Ramos (cell line): ENCODE results near the gene CD300C.
"Not testable (repeated sequence)": the region's sequence is repeated elsewhere in the genome, so short reads cannot be mapped to it uniquely, and the experiment has no call there.

Experiments
- in situ Hi-C: fragments of 300-500 bp; cut with MboI; formaldehyde crosslinking; loops from one replicate; pipeline ENCODE4 v1.14.3; 2022; ENCODE audit warnings: low sequenced_read_pairs; ENCODE audit not compliant: unreplicated experiment

The CD300C gene

DNA sequence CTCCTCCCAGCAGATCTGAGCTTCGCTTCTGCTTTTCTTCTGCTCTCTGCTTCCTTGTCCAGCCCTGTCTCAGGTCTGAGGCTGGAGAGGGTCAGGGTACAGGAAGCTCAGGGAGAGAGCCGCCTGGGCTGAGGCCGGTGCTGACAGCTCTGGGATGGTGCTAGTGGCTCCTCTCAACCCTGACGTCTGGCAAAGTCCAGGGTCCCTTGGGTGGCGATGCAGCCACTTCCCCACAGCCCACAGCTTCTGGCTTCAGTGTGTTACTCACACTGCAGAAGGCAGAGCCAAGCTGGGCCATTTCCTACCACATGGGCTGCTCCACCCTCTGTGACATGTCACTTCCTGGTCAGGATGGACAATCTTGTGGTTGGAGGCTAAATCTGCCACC lies at the start of gene CD300C:
CD300C (minus strand) TSS at position 273 of the 388 bp plus-strand sequence. CDS start 333 bp downstream, outside the sequence.
- in situ Hi-C loops = no loop called here

- in situ Hi-C loops = no loop called here
Observed at GRCh38 chr17:74595037-74595750, 49.3 kb upstream of the CD300C start.

- in situ Hi-C loops = no loop called here
Observed at GRCh38 chr17:74592087-74592990, 46.4 kb upstream of the CD300C start, which contains the start of gene CD300LD. Gene CD300LD, minus strand, starts transcription at chr17:74592283. Its CDS starts 81 bp downstream, at chr17:74592202.

DNA sequence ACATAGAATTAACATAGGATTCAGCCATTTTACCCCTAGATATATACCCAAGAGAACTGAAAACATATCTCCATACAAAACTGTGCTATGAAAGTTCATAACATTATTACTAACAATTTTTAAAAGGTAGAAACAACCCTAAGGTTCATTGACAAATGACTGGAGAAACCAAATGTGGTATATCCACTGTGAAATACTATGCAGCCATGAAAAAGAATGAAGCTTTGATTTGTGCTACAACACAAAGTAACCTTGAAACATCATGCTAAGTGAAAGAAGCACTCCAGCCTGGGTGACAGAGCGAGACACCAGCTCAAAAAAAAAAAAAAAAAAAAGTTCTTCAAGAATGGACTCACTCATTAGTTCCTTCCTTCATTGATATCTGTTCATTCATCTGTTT lies 45.6 kb upstream of the CD300C start:
- in situ Hi-C loops = no loop called here

GRCh38 chr17:74585711-74586110 lies 39.8 kb upstream of the CD300C start:
- in situ Hi-C loops = no loop called here

DNA sequence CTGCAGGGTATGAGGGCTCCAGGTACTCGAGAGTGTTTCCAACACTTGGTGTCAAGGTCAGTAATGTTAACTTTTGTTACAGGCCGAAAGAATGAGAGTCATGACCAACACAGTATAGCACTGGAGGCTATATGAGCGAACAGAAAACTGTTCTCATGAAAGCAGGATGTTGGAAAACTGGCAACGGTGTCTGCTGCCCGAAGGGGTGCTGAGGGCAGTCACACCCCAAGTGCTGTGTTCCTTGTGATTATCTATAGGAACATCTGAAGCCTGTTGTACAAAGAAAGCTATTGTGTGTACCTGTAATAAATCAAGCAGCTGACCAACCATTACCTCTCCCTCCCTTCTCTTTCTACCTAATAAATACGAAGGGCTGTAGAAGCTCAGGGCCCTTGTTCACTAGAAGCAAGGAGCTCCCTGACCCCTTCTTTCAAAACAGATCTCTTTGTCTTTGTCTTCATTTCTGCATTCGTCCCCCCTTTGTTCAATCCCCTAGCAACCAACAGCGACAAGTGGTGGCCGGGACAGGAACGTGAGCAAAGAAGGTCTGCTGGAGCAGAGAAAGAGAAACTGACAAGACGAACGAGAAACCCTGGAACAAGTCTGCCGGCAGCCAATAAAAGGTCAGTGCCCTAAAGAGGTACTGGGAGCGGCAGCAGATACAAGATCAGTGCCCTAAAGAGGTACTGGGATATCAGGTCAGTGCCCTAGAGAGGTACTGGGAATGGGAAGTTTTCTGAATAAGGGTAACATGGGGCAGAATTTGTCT lies 38.6 kb upstream of the CD300C start:
- in situ Hi-C loops = no loop called here

- in situ Hi-C loops = no loop called here
Observed at GRCh38 chr17:74582633-74583032, 36.7 kb upstream of the CD300C start.

- in situ Hi-C loops = no loop called here
Observed at GRCh38 chr17:74579900-74580299, 34.0 kb upstream of the CD300C start.

- in situ Hi-C loops = no loop called here
Observed at GRCh38 chr17:74578979-74579378, 33.1 kb upstream of the CD300C start.

DNA sequence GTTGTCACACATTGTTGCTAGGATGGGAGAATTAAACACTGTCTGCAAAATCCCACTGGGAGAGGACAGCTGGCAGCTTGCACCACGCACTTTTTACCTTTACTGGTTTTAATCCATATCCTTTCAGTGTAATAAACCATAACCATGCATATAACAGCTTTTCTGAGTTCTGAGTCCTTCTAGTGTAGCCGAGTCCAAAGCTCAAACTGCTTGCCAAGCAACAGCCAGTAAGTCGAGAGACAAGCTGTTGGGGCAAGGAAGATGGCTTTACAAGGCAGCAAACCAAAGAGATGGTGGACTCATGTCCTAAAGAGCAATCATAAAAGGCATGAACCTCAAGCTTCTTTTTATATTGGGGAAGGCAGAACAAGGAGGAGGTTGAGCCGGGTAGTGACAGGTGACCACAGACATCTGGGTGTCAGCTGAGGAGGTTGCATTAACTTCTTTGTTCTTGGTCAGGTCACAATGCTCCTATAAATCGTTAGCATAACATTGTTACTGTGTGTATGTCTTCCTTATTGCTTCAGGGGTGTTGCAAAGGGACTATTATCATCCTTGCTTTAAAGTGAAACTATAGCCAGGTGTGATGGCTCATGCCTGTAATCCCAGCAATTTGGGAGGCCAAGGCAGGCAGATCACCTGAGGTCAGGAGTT lies 28.7 kb upstream of the CD300C start:
- in situ Hi-C loops = no loop called here

DNA sequence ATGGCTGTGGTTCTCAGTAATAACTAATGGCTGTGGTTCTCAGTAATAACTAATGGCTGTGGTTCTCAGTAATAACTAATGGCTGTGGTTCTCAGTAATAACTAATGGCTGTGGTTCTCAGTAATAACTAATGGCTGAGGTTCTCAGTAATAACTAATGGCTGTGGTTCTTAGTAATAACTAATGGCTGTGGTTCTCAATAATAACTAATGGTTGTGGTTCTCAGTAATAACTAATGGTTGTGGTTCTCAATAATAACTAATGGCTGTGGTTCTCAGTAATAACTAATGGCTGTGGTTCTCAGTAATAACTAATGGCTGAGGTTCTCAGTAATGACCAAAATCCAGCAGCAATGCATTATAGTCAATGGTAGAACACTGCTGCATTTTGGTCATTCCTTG lies 27.7 kb upstream of the CD300C start:
- in situ Hi-C loops = not testable (repeated sequence)

- in situ Hi-C loops = no loop called here
Observed at GRCh38 chr17:74573169-74573568, 27.3 kb upstream of the CD300C start.

DNA sequence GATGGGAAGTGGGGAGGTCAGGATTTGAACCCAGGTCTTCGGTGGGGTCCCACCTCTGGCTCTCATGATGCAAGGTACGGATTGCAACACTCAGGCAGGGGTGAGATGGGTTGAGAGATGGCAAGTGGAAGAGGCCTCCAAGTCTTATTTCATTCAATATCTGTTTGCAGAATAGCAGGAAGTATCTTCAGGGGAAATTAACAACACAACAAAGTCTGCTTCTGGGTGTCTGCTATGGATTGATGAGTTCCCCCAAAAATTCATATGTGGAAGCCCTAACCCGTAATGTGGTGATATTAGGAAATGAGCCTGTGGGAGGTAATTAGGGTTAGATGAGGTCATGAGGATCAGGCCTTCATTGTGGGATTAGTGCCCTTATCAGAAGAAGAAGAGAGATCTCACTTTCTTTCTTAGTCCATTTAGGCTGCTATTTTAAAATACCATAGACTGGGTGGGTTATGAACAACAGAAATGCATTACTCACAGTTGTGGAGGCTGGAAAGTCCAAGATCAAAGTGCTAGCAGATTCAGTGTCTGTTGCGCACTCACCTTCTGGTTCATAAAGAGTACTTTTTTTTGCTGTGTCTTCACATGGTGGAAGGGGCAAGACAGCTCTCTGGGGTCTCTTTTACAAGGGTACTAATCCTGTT lies 25.8 kb upstream of the CD300C start:
- in situ Hi-C loops = no loop called here

DNA sequence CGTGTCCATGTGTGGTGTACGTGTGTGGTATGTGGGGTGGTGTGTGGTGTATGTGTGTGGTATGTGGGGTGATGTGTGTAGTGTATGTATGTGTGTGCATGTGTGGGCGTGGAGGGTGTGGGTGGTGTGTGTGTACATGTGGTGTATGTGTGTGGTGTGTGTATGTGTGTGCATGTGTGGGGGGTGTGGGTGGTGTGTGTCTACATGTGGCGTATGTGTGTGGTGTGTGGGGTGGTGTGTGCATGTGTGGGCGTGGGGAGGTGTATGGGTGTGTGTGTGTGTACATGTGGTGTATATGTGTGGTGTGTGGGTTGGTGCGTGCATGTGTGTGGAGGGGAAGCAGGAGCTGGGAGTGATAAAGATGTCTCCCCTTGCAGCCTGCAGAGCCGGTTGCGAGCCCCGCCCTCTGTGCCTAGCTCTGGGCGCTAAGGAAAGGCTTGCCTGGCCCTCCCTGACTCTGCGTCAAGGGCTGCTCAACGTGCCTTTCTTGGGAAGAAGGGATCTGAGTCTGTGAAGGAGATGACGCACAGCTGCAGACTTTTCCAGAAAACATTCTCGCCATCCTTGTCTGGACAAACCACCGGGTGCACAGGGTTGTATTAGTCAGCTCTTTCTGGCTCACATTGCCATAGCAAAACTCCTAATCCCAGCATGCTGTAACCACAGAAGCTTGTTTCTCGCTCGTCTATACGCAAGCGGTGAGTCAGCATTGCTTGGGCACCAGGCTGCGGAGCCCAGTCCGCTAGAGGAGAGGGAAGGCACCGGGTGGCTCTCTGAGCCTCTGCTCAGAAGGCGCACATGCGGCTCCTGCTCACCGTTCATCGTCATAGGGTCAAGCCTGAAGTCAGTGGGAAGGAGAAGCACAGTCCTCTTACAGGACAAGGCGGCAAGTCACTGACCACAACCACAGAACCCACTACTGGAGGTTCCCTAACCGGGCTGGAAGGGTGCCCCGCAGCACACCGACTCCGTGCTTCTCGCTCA lies 23.4 kb upstream of the CD300C start:
- in situ Hi-C loops = no loop called here

DNA sequence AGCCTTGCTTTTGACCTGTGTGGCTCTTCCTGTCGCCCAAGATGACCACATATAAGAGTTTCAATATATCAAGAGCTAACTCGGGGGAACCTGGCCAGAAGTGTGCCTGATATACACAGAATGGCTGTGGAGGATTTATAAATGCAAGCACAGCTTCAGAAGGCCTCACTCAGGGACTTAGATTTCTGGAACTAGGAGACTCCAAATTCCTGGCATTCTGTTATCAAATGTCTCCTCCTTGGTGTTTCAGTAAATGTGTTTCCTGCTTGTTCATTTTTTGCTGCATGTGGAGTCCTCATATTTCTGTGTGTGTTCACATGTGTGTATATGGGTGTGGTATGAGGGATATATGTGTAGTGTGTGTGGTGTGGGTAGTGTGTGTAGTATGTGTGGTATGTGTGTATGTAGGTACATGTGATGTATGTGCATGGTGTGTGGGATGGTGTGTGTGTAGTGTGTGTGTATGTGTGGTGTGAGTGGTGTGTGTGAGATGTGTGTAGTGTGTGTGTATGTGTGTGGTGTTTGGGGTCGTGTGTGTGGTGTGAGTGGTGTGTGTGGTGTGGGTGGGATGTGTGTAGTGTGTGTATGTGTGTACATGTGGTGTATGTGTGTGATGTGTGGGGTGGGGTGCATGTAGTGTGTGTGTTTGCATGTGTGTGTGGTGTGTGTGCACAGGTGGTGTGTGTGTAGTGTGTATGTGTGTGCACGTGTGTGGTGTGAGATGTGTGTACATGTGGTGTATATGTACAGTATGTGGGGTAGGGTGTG lies 22.4 kb upstream of the CD300C start:
- in situ Hi-C loops = no loop called here

DNA sequence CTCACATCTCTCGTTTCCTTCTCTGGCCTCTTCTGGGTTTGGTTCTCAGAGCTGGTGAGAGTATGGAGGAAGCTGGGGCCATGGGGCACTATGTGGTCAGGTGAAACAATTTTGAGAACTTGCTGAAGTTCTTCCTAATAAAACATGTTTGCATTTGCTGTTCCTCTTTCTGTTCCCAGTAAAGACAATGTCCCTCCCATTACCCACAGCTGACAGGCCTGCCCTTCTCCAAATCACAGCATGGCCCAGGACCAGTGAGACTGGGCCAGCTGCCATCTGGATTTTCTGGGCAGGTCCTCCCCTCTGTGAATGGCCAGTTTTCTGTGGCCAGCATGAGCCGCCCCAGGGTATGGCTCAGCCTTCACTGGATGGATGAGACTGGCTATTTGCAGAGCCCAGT lies 21.5 kb upstream of the CD300C start, which contains the start of gene CD300H:
CD300H (minus strand) TSS at position 113 of the 400 bp plus-strand sequence.
- in situ Hi-C loops = no loop called here

DNA sequence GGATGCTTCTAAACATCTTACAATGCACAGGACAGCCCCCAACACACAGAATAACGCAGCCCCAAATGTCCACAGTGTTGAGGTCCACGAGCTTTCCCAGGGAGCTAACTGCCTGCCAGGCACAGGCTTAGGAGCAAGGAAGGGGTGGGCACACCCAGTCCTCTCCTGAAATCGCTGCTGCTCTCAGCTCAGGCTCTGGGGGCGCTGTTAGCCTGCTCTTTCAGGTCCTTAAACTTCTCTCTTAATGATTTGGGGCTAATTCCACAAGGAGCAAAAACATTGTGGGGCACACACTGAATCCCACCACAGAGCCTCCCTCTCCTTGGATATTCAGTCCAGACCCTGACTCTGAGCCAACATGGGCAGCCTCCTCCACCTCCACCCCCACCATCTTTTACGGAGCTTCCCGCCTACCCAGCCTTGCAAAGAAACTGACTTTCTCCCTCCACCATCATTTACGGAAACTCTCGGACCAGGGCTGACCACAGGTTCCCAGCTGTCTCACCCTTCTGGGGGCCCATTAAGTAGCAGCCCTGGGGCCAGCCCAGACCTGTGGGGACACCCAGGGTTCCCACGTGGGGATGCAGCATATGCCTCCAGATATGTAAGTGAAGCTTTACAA lies 20.3 kb upstream of the CD300C start:
- in situ Hi-C loops = no loop called here
